Endothelial cell of umbilical vein (primary cell): ENCODE measurements around the gene MORF4L1.

Experiments
- EZH2 ChIP-seq: IDR thresholded peaks from 2 replicates; pipeline ENCODE4 v1.6.1; 2012; ENCODE audit warnings: borderline replicate concordance, low read depth, mild to moderate bottlenecking, moderate library complexity, low read length, inconsistent platforms; ENCODE audit not compliant: severe bottlenecking
- FOS ChIP-seq: IDR thresholded peaks from 2 replicates; pipeline ENCODE4 v1.6.1; 2011; ENCODE audit warnings: mild to moderate bottlenecking, low read length, moderate library complexity, borderline replicate concordance; ENCODE audit not compliant: insufficient read depth
- GATA2 ChIP-seq: IDR thresholded peaks from 2 replicates; pipeline ENCODE4 v1.7.0; 2011; ENCODE audit warnings: low read depth, mild to moderate bottlenecking, moderate library complexity, mixed read lengths, low read length; ENCODE audit not compliant: insufficient read length, insufficient read depth
- JUN ChIP-seq: IDR thresholded peaks from 2 replicates; pipeline ENCODE4 v1.6.1; 2011; ENCODE audit warnings: borderline replicate concordance, low read depth; ENCODE audit not compliant: insufficient read length, insufficient read depth
- MYC ChIP-seq: IDR thresholded peaks from one replicate; pipeline ENCODE4 v1.6.1; 2011; ENCODE audit warnings: mild to moderate bottlenecking, low read depth, low read length
- POLR2A ChIP-seq: IDR thresholded peaks from 2 replicates; pipeline ENCODE4 v1.6.1; 2012; ENCODE audit warnings: low read depth, mild to moderate bottlenecking, control low read depth, low read length
- POLR2AphosphoS5 ChIP-seq: IDR thresholded peaks from 2 replicates; pipeline ENCODE4 v1.6.1; 2012; ENCODE audit warnings: low read depth, mild to moderate bottlenecking, control low read depth, low read length, moderate library complexity; ENCODE audit not compliant: insufficient read depth
- TF ChIP-seq, protein P1 (sequence below), 2 donors: IDR thresholded peaks; 1 replicate in 1 of 2; 2 replicates in 1 of 2; pipeline ENCODE4 v1.5.1; 2011; ENCODE audit warnings: low read length in 2 of 2, mild to moderate bottlenecking in 2 of 2, moderate library complexity in 2 of 2, control low read depth in 1 of 2, inconsistent platforms in 1 of 2, low read depth in 1 of 2; ENCODE audit not compliant: insufficient read depth in 1 of 2; ENCODE audit errors: extremely low read depth in 1 of 2
- TF ChIP-seq, protein P2 (sequence below): IDR thresholded peaks from 2 replicates; pipeline ENCODE4 v1.6.1; 2011; ENCODE audit not compliant: insufficient read depth, insufficient read length

DNA sequence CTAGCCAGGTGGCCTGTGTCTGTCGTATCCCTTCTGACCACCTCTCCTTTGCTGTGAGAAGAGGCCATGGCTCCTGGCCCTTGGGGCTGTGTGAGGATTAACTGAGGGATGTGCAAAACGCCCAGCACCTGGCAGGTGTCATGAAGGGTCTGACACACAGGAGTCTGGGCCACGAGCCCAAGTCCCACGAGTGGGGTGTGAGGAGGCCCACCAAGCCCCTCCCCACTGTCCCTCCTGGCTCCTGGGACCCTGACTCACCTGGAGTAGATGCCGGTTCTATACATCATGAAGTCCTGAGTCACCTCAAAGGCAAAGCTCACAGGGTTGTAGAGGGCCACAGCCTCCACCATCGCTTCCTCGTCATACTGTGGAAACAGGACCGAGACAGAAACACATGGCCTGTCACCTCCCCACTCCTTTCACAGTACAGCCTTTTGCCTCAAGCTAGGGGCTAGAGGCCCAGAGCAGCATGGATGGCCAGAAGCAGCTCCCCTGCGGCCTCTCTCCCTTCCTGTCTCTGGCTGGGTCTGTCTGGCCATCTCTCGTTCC, 52.5 kb downstream of the MORF4L1 start:
- TF ChIP-seq, protein P1, sequence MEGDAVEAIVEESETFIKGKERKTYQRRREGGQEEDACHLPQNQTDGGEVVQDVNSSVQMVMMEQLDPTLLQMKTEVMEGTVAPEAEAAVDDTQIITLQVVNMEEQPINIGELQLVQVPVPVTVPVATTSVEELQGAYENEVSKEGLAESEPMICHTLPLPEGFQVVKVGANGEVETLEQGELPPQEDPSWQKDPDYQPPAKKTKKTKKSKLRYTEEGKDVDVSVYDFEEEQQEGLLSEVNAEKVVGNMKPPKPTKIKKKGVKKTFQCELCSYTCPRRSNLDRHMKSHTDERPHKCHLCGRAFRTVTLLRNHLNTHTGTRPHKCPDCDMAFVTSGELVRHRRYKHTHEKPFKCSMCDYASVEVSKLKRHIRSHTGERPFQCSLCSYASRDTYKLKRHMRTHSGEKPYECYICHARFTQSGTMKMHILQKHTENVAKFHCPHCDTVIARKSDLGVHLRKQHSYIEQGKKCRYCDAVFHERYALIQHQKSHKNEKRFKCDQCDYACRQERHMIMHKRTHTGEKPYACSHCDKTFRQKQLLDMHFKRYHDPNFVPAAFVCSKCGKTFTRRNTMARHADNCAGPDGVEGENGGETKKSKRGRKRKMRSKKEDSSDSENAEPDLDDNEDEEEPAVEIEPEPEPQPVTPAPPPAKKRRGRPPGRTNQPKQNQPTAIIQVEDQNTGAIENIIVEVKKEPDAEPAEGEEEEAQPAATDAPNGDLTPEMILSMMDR (IDR thresholded peaks at IDR 0.05; ENCODE audit: extremely low read depth in 1 of 2, insufficient read depth in 1 of 2, low read depth in 1 of 2, low read length in 2 of 2): no peak
- TF ChIP-seq EZH2 (no peak), POLR2AphosphoS5 (no peak), POLR2A (no peak), GATA2 (no peak), FOS (no peak), MYC (no peak), JUN (no peak)
- TF ChIP-seq, protein P2, sequence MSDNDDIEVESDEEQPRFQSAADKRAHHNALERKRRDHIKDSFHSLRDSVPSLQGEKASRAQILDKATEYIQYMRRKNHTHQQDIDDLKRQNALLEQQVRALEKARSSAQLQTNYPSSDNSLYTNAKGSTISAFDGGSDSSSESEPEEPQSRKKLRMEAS: no peak
